SK-N-SH treated with all-trans-retinoic acid at 6 μM for 48 hours (cell line): ENCODE measurements around the gene CSKMT.
"Not testable (repeated sequence)": the region's sequence is repeated elsewhere in the genome, so short reads cannot be mapped to it uniquely, and the experiment has no call there.

Experiments
- ATAC-seq: fragments of 200-7000 bp; cut with Tn5 transposase; 3 replicates; pipeline ENCODE4 v1.9.1; 2020; ENCODE audit warnings: mild to moderate bottlenecking, moderate library complexity
- ARNTL ChIP-seq: fragments of 450-650 bp; formaldehyde crosslinking; IDR thresholded peaks from 2 replicates; pipeline ENCODE4 v1.5.0; 2020; ENCODE audit warnings: low read depth, mild to moderate bottlenecking, moderate library complexity, borderline replicate concordance
- BACH2 ChIP-seq: fragments of 250-450 bp; sonication (Bioruptor Pico); IDR thresholded peaks from 2 replicates; pipeline ENCODE4 v1.9.0; 2021; ENCODE audit warnings: mild to moderate bottlenecking, borderline replicate concordance
- CSDC2 ChIP-seq: fragments of 250-450 bp; sonication (Bioruptor Pico); IDR thresholded peaks from 2 replicates; pipeline ENCODE4 v1.5.0; 2020; ENCODE audit warnings: mild to moderate bottlenecking, moderate library complexity
- CSRNP3 ChIP-seq: fragments of 250-450 bp; sonication (Bioruptor Pico); IDR thresholded peaks from 2 replicates; pipeline ENCODE4 v1.5.1; 2021; ENCODE audit warnings: mild to moderate bottlenecking, moderate library complexity
- ESRRG ChIP-seq: fragments of 250-450 bp; sonication (Bioruptor Pico); IDR thresholded peaks from 2 replicates; pipeline ENCODE4 v1.6.1; 2021; ENCODE audit warnings: mild to moderate bottlenecking
- GLIS3 ChIP-seq: fragments of 250-450 bp; sonication (Bioruptor Pico); IDR thresholded peaks from 2 replicates; pipeline ENCODE4 v1.5.0; 2020; ENCODE audit warnings: mild to moderate bottlenecking, moderate library complexity
- ISL1 ChIP-seq: fragments of 250-450 bp; sonication (Bioruptor Pico); IDR thresholded peaks from 2 replicates; pipeline ENCODE4 v2.1.2; 2022; ENCODE audit warnings: mild to moderate bottlenecking, moderate library complexity
- OSR1 ChIP-seq: fragments of 250-450 bp; sonication (Bioruptor Pico); IDR thresholded peaks from 2 replicates; pipeline ENCODE4 v1.8.0; 2022; ENCODE audit warnings: moderate library complexity, mild to moderate bottlenecking, inconsistent platforms
- ZC3H10 ChIP-seq: fragments of 250-450 bp; sonication (Bioruptor Pico); IDR thresholded peaks from 2 replicates; pipeline ENCODE4 v1.5.1; 2021; ENCODE audit warnings: mild to moderate bottlenecking, moderate library complexity
- ZNF565 ChIP-seq: fragments of 450-650 bp; formaldehyde crosslinking; conservative IDR thresholded peaks from 2 replicates; pipeline ENCODE4 v1.5.0; 2020; ENCODE audit warnings: low read depth, mild to moderate bottlenecking, moderate library complexity
- ZNF70 ChIP-seq: fragments of 450-650 bp; formaldehyde crosslinking; IDR thresholded peaks from 2 replicates; pipeline ENCODE4 v1.5.0; 2020; ENCODE audit warnings: mild to moderate bottlenecking, moderate library complexity
- ZNF8 ChIP-seq: fragments of 450-650 bp; formaldehyde crosslinking; IDR thresholded peaks from 2 replicates; pipeline ENCODE4 v1.5.0; 2020; ENCODE audit warnings: mild to moderate bottlenecking, moderate library complexity
- TF ChIP-seq, protein P1 (sequence below): fragments of 250-450 bp; sonication (Bioruptor Pico); IDR thresholded peaks from 2 replicates; pipeline ENCODE4 v1.8.0; 2020; ENCODE audit warnings: mild to moderate bottlenecking, moderate library complexity, borderline replicate concordance
- TF ChIP-seq, protein P2 (sequence below): fragments of 250-450 bp; sonication (Bioruptor Pico); IDR thresholded peaks from 2 replicates; pipeline ENCODE4 v1.5.1; 2020; ENCODE audit warnings: low read depth, mild to moderate bottlenecking, moderate library complexity
- TF ChIP-seq, protein P3 (sequence below): fragments of 250-450 bp; sonication (Bioruptor Pico); IDR thresholded peaks from 2 replicates; pipeline ENCODE4 v1.5.0; 2020; ENCODE audit warnings: mild to moderate bottlenecking, moderate library complexity
- TF ChIP-seq, protein P4 (sequence below): fragments of 250-450 bp; sonication (Bioruptor Pico); IDR thresholded peaks from 2 replicates; pipeline ENCODE4 v1.8.0; 2021; ENCODE audit warnings: low read depth, mild to moderate bottlenecking, moderate library complexity, borderline replicate concordance

Gene CSKMT

GRCh38 chr11:62689421-62690183, 24.5 kb downstream of the CSKMT start, which contains the start of gene LRRN4CL (continued):
- TF ChIP-seq ARNTL (no peak), ZC3H10 (CRISPR knock-in tag) (no peak), ZNF70 (no peak), ISL1 (CRISPR knock-in tag) (no peak), ESRRG (CRISPR knock-in tag) (no peak), ZNF8 (CRISPR knock-in tag) (no peak)

DNA sequence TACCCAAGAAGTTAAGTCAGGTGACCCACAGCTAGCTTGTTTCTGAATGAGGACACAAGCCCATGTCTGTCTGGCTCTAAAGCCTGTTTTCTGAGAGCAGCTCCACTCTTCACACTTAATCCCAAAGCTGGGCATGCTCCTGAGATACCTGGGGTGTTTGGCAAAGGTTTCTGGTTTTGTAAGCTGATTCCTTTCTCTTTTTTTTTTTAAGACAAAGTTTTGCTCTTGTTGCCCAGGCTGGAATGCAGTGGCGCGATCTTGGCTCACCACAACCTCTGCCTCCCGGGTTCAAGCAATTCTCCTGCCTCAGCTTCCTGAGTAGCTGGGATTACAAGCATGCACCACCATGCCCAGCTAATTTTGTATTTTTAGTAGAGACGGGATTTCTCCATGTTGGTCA, 28.5 kb downstream of the CSKMT start:
- ATAC-seq: not testable (repeated sequence)

DNA sequence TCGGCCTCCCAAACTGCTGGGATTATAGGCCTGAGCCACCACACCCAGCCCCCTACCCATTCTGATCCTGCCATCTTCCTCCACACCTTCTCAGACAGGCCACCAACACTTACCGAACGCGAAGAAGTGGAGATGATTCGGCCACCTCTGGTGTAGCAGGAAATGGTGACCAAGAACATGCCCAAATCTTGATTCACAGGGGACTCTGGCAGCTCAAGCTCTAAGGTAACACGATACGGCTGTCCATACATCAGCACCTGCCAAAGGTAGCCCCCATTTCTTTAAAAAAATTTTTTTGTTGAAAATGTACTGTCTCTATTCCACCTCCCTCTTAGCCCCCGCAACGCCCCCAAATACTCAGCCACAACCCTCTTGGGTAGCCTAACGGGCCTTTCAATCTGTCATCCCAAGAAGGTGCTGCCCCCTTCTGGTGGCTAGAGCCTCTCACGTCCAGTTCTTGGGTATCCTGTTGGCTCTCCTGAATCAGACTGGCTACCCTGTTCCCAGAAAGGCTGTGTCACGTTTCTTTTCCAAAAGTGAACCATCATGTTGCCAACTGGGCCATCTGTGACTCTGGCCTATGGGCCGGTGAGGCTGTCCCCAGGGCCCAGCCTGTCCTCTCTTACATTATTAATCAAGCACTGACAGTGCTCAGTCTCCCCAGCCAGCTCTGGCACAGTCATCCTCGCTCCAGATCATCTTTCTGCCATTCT, 29.5 kb downstream of the CSKMT start:
- peak; percentile 91 for ATAC-seq

GRCh38 chr11:62702246-62702645, 37.1 kb downstream of the CSKMT start:
- TF ChIP-seq ZC3H10 (CRISPR knock-in tag): no peak
- no peak for TF ChIP-seq ZNF565 (CRISPR knock-in tag)
- TF ChIP-seq ZNF8 (CRISPR knock-in tag): no peak
- TF ChIP-seq, protein P1, sequence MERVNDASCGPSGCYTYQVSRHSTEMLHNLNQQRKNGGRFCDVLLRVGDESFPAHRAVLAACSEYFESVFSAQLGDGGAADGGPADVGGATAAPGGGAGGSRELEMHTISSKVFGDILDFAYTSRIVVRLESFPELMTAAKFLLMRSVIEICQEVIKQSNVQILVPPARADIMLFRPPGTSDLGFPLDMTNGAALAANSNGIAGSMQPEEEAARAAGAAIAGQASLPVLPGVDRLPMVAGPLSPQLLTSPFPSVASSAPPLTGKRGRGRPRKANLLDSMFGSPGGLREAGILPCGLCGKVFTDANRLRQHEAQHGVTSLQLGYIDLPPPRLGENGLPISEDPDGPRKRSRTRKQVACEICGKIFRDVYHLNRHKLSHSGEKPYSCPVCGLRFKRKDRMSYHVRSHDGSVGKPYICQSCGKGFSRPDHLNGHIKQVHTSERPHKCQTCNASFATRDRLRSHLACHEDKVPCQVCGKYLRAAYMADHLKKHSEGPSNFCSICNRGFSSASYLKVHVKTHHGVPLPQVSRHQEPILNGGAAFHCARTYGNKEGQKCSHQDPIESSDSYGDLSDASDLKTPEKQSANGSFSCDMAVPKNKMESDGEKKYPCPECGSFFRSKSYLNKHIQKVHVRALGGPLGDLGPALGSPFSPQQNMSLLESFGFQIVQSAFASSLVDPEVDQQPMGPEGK (CRISPR knock-in tag): no peak
- TF ChIP-seq CSRNP3 (CRISPR knock-in tag): no peak
- no peak for TF ChIP-seq BACH2 (CRISPR knock-in tag)
- no peak for TF ChIP-seq OSR1
- TF ChIP-seq, protein P2, sequence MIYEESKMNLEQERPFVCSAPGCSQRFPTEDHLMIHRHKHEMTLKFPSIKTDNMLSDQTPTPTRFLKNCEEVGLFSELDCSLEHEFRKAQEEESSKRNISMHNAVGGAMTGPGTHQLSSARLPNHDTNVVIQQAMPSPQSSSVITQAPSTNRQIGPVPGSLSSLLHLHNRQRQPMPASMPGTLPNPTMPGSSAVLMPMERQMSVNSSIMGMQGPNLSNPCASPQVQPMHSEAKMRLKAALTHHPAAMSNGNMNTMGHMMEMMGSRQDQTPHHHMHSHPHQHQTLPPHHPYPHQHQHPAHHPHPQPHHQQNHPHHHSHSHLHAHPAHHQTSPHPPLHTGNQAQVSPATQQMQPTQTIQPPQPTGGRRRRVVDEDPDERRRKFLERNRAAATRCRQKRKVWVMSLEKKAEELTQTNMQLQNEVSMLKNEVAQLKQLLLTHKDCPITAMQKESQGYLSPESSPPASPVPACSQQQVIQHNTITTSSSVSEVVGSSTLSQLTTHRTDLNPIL (CRISPR knock-in tag): no peak
- TF ChIP-seq, protein P3, sequence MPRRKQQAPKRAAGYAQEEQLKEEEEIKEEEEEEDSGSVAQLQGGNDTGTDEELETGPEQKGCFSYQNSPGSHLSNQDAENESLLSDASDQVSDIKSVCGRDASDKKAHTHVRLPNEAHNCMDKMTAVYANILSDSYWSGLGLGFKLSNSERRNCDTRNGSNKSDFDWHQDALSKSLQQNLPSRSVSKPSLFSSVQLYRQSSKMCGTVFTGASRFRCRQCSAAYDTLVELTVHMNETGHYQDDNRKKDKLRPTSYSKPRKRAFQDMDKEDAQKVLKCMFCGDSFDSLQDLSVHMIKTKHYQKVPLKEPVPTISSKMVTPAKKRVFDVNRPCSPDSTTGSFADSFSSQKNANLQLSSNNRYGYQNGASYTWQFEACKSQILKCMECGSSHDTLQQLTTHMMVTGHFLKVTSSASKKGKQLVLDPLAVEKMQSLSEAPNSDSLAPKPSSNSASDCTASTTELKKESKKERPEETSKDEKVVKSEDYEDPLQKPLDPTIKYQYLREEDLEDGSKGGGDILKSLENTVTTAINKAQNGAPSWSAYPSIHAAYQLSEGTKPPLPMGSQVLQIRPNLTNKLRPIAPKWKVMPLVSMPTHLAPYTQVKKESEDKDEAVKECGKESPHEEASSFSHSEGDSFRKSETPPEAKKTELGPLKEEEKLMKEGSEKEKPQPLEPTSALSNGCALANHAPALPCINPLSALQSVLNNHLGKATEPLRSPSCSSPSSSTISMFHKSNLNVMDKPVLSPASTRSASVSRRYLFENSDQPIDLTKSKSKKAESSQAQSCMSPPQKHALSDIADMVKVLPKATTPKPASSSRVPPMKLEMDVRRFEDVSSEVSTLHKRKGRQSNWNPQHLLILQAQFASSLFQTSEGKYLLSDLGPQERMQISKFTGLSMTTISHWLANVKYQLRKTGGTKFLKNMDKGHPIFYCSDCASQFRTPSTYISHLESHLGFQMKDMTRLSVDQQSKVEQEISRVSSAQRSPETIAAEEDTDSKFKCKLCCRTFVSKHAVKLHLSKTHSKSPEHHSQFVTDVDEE (CRISPR knock-in tag): no peak

More for the DNA sequence above, 29.5 kb downstream of the CSKMT start:
- TF ChIP-seq, protein P4, sequence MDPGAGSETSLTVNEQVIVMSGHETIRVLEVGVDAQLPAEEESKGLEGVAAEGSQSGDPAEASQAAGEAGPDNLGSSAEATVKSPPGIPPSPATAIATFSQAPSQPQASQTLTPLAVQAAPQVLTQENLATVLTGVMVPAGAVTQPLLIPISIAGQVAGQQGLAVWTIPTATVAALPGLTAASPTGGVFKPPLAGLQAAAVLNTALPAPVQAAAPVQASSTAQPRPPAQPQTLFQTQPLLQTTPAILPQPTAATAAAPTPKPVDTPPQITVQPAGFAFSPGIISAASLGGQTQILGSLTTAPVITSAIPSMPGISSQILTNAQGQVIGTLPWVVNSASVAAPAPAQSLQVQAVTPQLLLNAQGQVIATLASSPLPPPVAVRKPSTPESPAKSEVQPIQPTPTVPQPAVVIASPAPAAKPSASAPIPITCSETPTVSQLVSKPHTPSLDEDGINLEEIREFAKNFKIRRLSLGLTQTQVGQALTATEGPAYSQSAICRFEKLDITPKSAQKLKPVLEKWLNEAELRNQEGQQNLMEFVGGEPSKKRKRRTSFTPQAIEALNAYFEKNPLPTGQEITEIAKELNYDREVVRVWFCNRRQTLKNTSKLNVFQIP (CRISPR knock-in tag): no peak
- TF ChIP-seq CSDC2 (CRISPR knock-in tag) (no peak), CSRNP3 (CRISPR knock-in tag) (no peak), GLIS3 (CRISPR knock-in tag) (no peak), ZNF70 (no peak), ARNTL (no peak)

DNA sequence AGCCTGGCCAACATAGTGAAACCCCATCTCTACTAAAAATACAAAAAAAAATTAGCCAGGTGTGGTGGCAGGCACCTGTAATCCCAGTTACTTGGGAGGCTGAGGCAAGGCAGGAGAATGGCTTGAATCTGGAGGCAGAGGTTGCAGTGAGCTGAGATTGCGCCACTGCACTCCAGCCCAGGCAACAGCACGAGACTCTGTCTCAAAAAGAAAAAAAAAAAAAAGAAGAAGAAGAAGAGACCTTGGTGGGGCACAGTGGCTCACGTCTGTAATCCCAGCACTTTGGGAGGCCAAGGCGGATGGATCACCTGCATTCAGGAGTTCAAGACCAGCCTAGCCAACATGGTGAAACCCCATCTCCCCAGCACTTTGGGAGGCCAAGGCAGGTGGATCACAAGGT, 38.8 kb downstream of the CSKMT start:
- ATAC-seq: not testable (repeated sequence)

More at GRCh38 chr11:62702246-62702645, 37.1 kb downstream of the CSKMT start:
- ATAC-seq: no peak
